Activated CD4-positive, alpha-beta T cell treated with anti-CD3 and anti-CD28 coated beads for 36 hours (primary cell): ENCODE results near the gene WNT7B. TPM values are rescaled to one million over a fixed set of nuclear protein-coding genes. Genes with fewer than 3 reads are reported as not detected.
A peak's percentile ranks its signal among the peaks of the same experiment; 100 is the strongest.
"Not testable (repeated sequence)": the region's sequence is repeated elsewhere in the genome, so short reads cannot be mapped to it uniquely, and the experiment has no call there.

Source experiments
- ATAC-seq: fragments of 200-7000 bp; cut with Tn5 transposase; one replicate; pipeline ENCODE4 v1.10.0; 2021; ENCODE audit warnings: mild to moderate bottlenecking, moderate library complexity
- CTCF ChIA-PET: fragments of 350-600 bp; sonication (Branson Sonifier 250); formaldehyde crosslinking; loops from one replicate; lab custom pipeline; 2021; ENCODE audit warnings: antibody characterized with exemption; lab: Charles Lee
- POLR2A ChIA-PET: fragments of 350-600 bp; sonication (Branson Sonifier 250); formaldehyde crosslinking; loops from one replicate; lab custom pipeline; 2021; ENCODE audit warnings: antibody characterized with exemption, inconsistent platforms; lab: Charles Lee
- DNase-seq: peaks from one replicate; pipeline ENCODE4 v3.0.0-alpha.2; 2020
- H3K27ac Mint-ChIP-seq: one replicate; pipeline ENCODE4 v1.8.0; 2021; ENCODE audit warnings: mixed read lengths
- H3K27me3 Mint-ChIP-seq: one replicate; pipeline ENCODE4 v1.8.0; 2021; ENCODE audit warnings: mixed read lengths
- H3K36me3 Mint-ChIP-seq: one replicate; pipeline ENCODE4 v1.8.0; 2021; ENCODE audit warnings: low read depth, mixed read lengths
- H3K4me1 Mint-ChIP-seq: one replicate; pipeline ENCODE4 v1.8.0; 2021; ENCODE audit warnings: mixed read lengths
- H3K4me3 Mint-ChIP-seq: one replicate; pipeline ENCODE4 v1.8.0; 2021; ENCODE audit warnings: mild to moderate bottlenecking, moderate library complexity, mixed read lengths
- H3K9me3 Mint-ChIP-seq: one replicate; pipeline ENCODE4 v1.8.0; 2021; ENCODE audit warnings: low read depth, mixed read lengths
- intact Hi-C, 2 experiments: fragments of 100-400 bp; cut with DNase I in 1 of 2; cut with micrococcal nuclease in 1 of 2; formaldehyde crosslinking; loops; one replicate each; pipeline versions ENCODE4 v1.14.2 to v1.15.1; 2022 to 2024; cut with DNase I, micrococcal nuclease
- total RNA-seq, 2 experiments: library from RNA; stranded (reverse); gene quantifications; one replicate each; pipeline ENCODE4 v1.2.3, GENCODE V29; 2021

WNT7B gene
- total RNA-seq, 2 experiments from 2014 or later: not detected

DNA sequence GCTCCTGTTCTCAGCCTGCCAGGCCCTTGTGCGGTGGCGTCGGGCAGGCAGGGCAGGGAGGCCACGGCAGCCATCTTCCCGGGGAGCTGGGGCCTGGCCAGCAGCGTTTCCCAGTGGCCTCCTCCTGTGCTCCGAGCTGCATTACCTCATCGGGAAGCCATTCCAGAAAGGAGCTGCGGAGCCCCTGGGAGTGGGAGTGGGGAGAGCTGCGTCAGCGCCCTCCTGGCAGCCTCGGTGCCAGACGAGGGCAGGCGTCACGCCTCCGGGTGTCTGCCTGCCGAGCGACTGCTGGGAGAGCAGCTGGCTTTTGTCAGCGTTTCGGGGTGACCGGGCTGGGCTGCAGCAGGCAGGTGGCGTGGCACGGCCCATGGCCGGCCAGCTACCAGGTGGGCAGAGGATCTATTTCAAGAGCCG, 30.9 kb upstream of the WNT7B start:
- DNase-seq (no peak), ATAC-seq (no peak)
- Mint-ChIP-seq H3K27ac (no peak overlapping the region), H3K27me3 (no peaks in the 10 kb centered on the region), H3K9me3 (peaks cover 2% of the 10 kb centered on the region), H3K36me3 (no peaks in the 10 kb centered on the region), H3K4me1 (peaks cover 7% of the 10 kb centered on the region), H3K4me3 (no peak overlapping the region)
- ChIA-PET CTCF (interaction anchor here (0.6 to 4.3 kb wide), 12 partner anchors 11 to 276 kb away, joined by 3 to 83 read pairs (median 4); no protein-coding TSS in a partner anchor), POLR2A (no interaction called here)
- intact Hi-C loops: no loop called here

DNA sequence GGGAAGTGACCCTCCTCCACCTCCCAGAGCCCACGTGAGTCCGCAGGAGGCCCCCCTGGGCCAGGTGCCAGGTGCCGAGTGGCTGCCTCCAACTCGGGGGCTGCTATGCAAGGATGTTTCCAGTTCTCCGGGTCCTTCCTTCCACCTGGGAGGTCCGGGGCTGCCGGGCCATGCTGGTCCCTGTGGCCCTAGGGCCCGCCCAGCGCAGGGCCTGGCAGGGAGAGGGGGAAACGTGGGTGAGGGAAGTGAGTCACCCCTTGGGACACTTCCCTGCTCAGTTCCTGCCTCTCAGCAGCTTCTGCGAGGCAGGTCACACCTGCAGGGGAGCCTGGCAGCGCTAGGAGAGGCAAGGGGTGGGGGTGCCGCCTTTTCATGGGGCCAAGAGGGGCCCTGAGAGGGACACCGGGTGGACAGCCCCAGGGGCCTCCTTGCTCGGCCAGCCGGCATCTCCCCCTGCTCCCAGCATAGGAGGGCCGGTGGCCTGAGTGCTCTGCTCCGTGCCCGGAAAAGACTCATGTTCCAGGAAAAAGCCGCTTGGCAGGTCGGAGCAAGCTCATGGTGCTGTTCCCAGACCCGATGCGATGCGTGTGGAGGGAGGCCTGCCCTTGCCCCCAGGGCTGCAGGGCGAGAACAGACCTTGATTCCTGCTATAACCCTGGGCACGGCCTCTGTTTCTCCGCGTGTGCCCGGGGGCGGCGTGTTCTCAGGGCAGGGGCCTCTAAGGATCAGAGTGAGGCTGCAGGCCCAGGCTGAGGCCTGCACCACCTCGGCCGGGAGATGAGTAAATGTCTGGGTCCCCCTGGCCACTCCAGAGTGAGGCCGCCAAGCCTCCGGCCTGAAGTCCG, 30.3 kb upstream of the WNT7B start:
- peak; percentile 42 for DNase-seq

GRCh38 chr22:46006379-46007002, 29.5 kb upstream of the WNT7B start:
- Mint-ChIP-seq H3K9me3 (peaks cover 2% of the 10 kb centered on the region), H3K4me3 (no peak overlapping the region), H3K36me3 (no peaks in the 10 kb centered on the region), H3K27ac (no peak overlapping the region), H3K27me3 (no peaks in the 10 kb centered on the region), H3K4me1 (peaks cover 7% of the 10 kb centered on the region)
- ChIA-PET CTCF (interaction anchor here (0.6 to 4.3 kb wide), 57 partner anchors 8 to 604 kb away, joined by 3 to 83 read pairs (median 3); partner anchors contain the start of gene TRMU), POLR2A (interaction anchor here (0.6 to 1.1 kb wide), 2 partner anchors 29 to 1153 kb away, joined by 4 to 9 read pairs; no protein-coding TSS in a partner anchor)
- ATAC-seq (peak; percentile 91), DNase-seq (peak; percentile 94)
- intact Hi-C loops: loop anchor here (1.0 kb wide), 1 partner anchor 110 kb away; no protein-coding TSS in a partner anchor

More for the DNA sequence above, 30.3 kb upstream of the WNT7B start:
- H3K27ac Mint-ChIP-seq: no peak overlapping the region
- H3K4me3 Mint-ChIP-seq: no peak overlapping the region
- CTCF ChIA-PET: interaction anchor here (0.6 to 4.3 kb wide), 39 partner anchors 8 to 545 kb away, joined by 3 to 83 read pairs (median 4); no protein-coding TSS in a partner anchor
- peaks cover 7% of the 10 kb centered on the region for H3K4me1 Mint-ChIP-seq
- H3K27me3 Mint-ChIP-seq: no peaks in the 10 kb centered on the region
- peak; percentile 63 for ATAC-seq
- POLR2A ChIA-PET: interaction anchor here (1.1 kb wide), 1 partner anchor 28 kb away, joined by 4 read pairs; no protein-coding TSS in a partner anchor
- intact Hi-C loops: no loop called here
- H3K36me3 Mint-ChIP-seq: no peaks in the 10 kb centered on the region
- peaks cover 2% of the 10 kb centered on the region for H3K9me3 Mint-ChIP-seq

- intact Hi-C loops, ATAC-seq, DNase-seq, H3K4me1 Mint-ChIP-seq, H3K9me3 Mint-ChIP-seq, POLR2A ChIA-PET, H3K4me3 Mint-ChIP-seq, H3K27me3 Mint-ChIP-seq, H3K27ac Mint-ChIP-seq, H3K36me3 Mint-ChIP-seq: not testable (repeated sequence)
- CTCF ChIA-PET: interaction anchor here (0.7 to 4.3 kb wide), 9 partner anchors 9 to 308 kb away, joined by 3 to 83 read pairs (median 5); no protein-coding TSS in a partner anchor
Observed at GRCh38 chr22:46005116-46005705, 28.2 kb upstream of the WNT7B start.

DNA sequence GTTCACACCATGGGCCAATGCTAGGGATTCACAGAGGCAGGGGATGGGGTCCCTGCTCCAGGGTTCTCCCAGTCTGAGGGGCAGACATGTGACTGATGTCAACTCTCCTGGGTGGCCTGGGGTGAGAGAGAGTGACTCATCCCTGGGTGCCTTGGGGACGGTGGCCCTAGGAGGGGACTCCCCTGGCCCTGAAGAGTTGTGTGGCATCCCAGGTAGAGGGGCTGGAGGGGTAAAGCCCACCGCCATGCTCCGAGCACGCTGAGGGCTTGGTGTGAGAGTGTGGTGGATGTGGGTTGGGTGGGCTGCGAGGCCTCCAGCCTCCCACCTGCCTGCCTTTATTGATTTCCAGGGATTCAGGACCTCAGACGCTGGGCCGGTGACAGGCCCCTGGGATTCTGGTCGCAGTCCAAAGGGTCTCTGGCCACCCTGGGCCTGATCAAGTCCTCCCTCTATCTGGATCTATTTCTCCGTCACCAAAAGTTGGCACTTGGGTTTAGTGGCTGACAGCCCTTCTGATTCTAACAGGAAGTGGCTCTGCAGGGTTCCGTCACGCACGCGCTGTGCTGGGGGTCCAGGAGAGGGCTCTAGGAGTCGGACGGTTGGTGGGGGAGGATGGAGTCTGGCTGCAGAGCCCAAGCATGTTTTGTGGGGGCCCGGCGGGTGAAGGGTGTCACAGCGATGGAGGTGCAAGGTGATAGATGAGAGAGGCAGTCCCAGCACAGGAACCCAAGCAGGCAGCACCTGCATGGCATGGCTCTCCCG, 27.3 kb upstream of the WNT7B start:
- no peak overlapping the region for H3K27ac Mint-ChIP-seq
- POLR2A ChIA-PET: no interaction called here
- intact Hi-C loops: no loop called here
- H3K4me1 Mint-ChIP-seq: peaks cover 7% of the 10 kb centered on the region
- ATAC-seq: no peak
- H3K27me3 Mint-ChIP-seq: no peaks in the 10 kb centered on the region
- no peaks in the 10 kb centered on the region for H3K36me3 Mint-ChIP-seq
- CTCF ChIA-PET: interaction anchor here (1.0 to 2.8 kb wide), 4 partner anchors 8 to 286 kb away, joined by 3 to 15 read pairs (median 4); no protein-coding TSS in a partner anchor
- DNase-seq: no peak
- no peak overlapping the region for H3K4me3 Mint-ChIP-seq
- H3K9me3 Mint-ChIP-seq: no peaks in the 10 kb centered on the region

GRCh38 chr22:46003271-46004091, 26.5 kb upstream of the WNT7B start:
- Mint-ChIP-seq H3K36me3 (no peaks in the 10 kb centered on the region), H3K9me3 (no peaks in the 10 kb centered on the region)

DNA sequence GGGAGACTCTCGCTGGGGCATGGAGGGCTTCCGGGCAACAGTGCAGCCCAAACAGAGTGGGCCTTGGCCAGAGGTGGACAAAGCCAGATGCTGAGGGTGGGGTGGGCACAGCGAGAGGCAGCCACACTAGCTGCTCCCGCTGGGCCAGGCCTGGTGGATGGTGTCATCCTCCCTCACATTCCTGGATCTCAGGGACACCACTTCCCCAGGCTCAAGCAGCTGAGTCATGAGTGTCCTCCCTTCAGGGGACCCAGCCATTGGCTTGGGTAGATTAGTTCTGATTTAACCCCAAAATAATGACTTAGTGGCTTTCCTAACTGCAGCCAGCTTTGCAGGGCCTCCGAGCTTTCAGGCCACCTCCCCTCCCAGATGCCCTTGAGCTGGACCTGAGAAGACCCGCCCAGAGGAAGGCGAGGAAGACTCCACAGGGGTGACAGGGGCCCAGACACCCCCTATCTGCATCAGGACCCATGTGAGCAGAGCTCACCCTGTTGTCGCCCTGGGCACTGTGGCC, 25.9 kb upstream of the WNT7B start:
- Mint-ChIP-seq H3K27ac (no peak overlapping the region), H3K4me3 (no peak overlapping the region), H3K36me3 (no peaks in the 10 kb centered on the region), H3K27me3 (no peaks in the 10 kb centered on the region), H3K9me3 (no peaks in the 10 kb centered on the region), H3K4me1 (peaks cover 7% of the 10 kb centered on the region)
- no peak for DNase-seq
- ChIA-PET POLR2A (no interaction called here), CTCF (interaction anchor here (1.0 to 1.2 kb wide), 3 partner anchors 11 to 111 kb away, joined by 3 to 5 read pairs (median 4); no protein-coding TSS in a partner anchor)
- intact Hi-C loops: no loop called here
- no peak for ATAC-seq

More at GRCh38 chr22:46003271-46004091, 26.5 kb upstream of the WNT7B start:
- H3K4me1 Mint-ChIP-seq: peaks cover 7% of the 10 kb centered on the region
- DNase-seq: no peak
- H3K27me3 Mint-ChIP-seq: no peaks in the 10 kb centered on the region
- no peak for ATAC-seq
- intact Hi-C loops: no loop called here
- ChIA-PET CTCF (interaction anchor here (1.0 to 1.2 kb wide), 3 partner anchors 10 to 111 kb away, joined by 3 to 5 read pairs (median 4); no protein-coding TSS in a partner anchor), POLR2A (no interaction called here)
- no peak overlapping the region for H3K4me3 Mint-ChIP-seq
- no peak overlapping the region for H3K27ac Mint-ChIP-seq

DNA sequence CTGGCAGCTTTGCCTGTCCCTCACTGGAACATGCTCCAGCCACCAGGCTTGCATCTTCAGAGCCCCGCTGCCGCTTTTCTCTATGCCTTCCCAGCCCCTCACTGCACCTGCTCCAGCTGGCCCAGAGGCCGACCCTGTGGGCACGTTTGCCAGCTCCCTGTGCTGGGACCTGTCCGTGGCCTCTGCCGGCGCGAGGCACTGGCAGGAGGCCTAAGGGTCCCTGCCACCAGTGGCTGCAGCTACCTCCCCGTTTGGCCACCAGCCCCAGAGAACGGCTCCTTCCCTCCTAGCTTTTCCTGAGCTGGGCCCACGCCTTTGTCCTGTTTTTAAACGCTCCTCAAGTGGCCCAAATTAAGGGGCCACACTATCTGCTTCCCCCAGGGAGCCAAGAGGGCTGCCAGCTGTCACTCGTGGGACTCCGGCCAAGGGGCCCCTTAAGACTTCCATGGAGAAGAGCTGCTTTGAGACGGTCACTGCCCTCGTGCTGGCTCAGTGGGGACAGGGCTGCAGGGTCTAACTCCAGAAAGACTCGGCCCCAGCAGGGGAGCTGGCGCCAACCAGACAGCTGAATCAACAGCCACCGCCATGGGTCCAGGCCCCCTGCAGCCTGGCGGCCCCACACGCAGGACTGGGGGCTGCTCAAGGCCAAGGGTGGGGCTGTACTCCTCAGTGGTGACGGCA, 24.6 kb upstream of the WNT7B start:
- ChIA-PET POLR2A (interaction anchor here (0.6 kb wide), 1 partner anchor 14 kb away, joined by 3 read pairs; no protein-coding TSS in a partner anchor), CTCF (no interaction called here)
- Mint-ChIP-seq H3K4me3 (no peak overlapping the region), H3K27ac (no peak overlapping the region), H3K27me3 (no peaks in the 10 kb centered on the region), H3K4me1 (peaks cover 7% of the 10 kb centered on the region), H3K9me3 (no peaks in the 10 kb centered on the region), H3K36me3 (no peaks in the 10 kb centered on the region)
- no peak for DNase-seq
- no peak for ATAC-seq
- intact Hi-C loops: no loop called here

GRCh38 chr22:46001046-46001425, 24.1 kb upstream of the WNT7B start:
- no peak for DNase-seq
- no peaks in the 10 kb centered on the region for H3K36me3 Mint-ChIP-seq
- H3K27ac Mint-ChIP-seq: no peak overlapping the region
- no peaks in the 10 kb centered on the region for H3K27me3 Mint-ChIP-seq
- H3K4me1 Mint-ChIP-seq: peaks cover 1% of the 10 kb centered on the region
- H3K4me3 Mint-ChIP-seq: no peak overlapping the region
- CTCF ChIA-PET: no interaction called here
- ATAC-seq: no peak
- intact Hi-C loops: no loop called here
- POLR2A ChIA-PET: no interaction called here
- H3K9me3 Mint-ChIP-seq: no peaks in the 10 kb centered on the region
